HTR-8/SVneo (cell line): Measurements from ENCODE around the gene SLC25A10.
"Not testable (repeated sequence)": the region's sequence is repeated elsewhere in the genome, so short reads cannot be mapped to it uniquely, and the experiment has no call there.

Source experiments
- DNase-seq: peaks from one replicate; pipeline ENCODE4 v3.0.0; 2011; ENCODE audit warnings: low spot score, mixed read lengths; ENCODE audit not compliant: insufficient read length
- FAIRE-seq: peaks from 2 replicates; lab custom pipeline; 2011; peaks lifted over from hg19 to GRCh38; lab: Jason Lieb, UNC

The SLC25A10 gene

GRCh38 chr17:81711814-81712467 lies at the start of gene SLC25A10:
SLC25A10 (plus strand) TSS chr17:81712284; CDS start chr17:81712427, 143 bp downstream.
- FAIRE-seq (no peak), DNase-seq (peak; percentile 75)

DNA sequence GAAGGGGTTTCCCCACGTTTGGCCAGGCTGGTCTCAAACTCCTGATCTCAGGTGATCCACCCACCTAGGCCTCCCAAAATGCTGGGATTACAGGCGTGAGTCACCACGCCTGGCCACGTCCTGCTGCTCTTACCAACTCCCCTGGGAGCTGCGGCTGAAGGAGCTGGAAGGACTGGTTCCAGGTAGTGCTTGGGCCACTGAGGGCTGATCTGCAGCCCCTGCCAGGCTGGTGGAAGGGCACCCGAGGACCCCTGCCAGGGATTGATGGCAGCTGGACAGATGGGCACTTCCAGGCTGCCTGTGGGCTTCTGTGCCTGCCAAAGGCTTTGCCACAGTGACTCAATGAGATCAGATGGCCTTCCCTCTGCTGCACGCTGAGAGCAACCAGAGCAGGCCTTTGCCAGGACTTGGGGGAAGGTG lies 48.0 kb upstream of the SLC25A10 start:
- FAIRE-seq = no peak
- no peak for DNase-seq

DNA sequence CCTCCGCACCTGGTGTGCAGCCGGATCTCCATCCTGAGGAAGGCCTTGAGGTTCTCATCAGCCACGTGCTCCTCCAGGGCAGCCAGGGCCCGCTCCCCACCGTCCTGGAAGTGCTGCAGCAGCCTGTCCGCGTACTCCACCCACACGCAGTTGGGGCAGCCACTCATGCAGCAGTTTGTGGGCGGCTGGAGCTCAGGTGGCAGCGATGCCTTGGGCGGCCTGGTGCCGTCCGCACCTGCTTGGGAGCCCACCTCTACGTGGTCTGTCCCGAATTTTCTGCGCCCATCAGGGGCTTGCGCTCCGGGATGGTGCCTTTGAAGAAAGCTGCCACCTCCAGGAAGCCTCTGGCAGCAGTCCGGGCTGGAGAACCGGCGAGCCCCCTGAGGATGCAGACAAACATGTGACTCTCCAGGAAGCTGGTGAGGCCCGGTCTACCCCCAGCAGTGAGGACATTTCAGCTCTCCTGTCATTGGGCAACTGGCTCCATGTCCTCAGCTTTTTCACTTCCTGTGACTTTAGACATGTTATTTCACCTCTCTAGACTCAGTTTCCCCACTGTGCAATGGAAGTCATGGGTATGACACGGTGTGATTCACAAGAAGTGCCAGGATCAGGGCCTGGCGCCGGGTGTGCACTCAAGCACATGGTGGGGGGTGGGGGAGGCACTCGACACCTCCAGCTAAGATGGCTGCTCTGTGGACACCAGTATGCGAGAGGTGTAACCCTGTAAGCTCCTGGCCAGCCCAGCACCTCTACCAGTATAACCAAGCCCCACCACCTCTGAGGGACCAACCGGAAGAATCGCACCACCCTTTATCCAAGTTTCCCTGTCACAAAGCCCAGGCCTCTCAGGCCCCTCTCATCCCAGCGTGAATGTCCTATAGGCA lies 46.6 kb upstream of the SLC25A10 start:
- DNase-seq (no peak), FAIRE-seq (no peak)

GRCh38 chr17:81666092-81666341 lies 46.1 kb upstream of the SLC25A10 start:
- DNase-seq (no peak), FAIRE-seq (no peak)

- peak; percentile 86 for FAIRE-seq
Measured at GRCh38 chr17:81666342-81667191, 45.5 kb upstream of the SLC25A10 start, which contains the start of the genes CCDC137 and OXLD1. CCDC137 (plus strand) TSS chr17:81666737; CDS start chr17:81666767, 30 bp downstream. OXLD1 (minus strand) TSS chr17:81666605; CDS start chr17:81666577, 28 bp downstream.

GRCh38 chr17:81667754-81668153 lies 44.3 kb upstream of the SLC25A10 start:
- DNase-seq (no peak), FAIRE-seq (no peak)

More at GRCh38 chr17:81666342-81667191, 45.5 kb upstream of the SLC25A10 start, which contains the start of the genes CCDC137 and OXLD1:
- peak; percentile 98 for DNase-seq

DNA sequence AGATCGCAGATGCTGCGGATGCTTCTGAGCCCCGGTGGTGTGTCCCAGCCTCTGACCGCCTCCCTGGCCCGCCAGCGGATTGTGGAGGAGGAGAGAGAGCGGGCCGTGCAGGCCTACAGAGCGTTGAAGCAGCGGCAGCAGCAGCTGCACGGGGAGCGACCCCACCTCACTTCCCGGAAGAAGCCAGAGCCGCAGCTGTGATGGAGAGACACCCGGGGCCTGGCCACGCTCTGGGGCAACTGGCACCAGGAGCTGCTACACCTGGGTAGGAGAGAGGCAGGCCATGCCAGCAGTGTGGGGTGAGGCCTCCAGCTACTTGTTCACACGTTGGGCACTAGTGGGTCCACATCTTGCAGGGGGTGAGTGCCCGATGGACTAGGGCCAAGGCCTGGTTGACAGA lies 39.6 kb upstream of the SLC25A10 start:
- DNase-seq (no peak), FAIRE-seq (no peak)

- no peak for DNase-seq
- FAIRE-seq = no peak
Measured at GRCh38 chr17:81672954-81673353, 39.1 kb upstream of the SLC25A10 start.

DNA sequence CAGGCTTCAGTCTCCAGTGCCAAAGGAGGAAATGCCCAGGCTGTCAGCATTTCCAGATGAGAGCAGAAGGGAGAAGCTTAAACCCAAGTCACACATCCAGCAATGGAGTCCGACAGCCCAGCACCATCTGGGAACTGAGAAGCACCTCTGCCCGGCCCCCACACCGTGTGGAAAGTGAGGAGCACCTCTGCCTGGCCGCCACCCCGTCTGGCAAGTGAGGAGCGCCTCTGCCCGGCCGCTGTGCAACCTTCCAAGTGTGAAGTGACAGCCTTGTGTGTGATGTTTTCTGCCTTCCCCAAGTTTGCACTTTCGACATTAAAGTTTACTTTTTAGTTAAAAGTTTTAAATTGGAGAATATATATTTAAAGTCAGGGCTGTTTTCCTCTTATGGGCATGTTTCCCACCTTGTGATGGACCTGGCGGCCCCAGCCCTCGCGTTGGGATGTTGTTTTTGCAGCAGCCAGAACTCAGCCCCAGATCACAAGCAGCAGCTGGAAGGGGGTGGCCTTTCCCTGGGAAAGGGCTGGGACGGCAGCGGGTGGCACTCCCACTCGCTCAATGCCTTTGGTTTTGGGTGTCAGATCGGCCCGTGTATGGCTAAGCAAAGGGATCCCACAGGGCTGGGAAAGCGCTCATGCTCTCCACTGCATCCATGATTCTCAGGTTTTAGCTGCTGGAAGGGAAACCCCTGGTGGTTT lies 38.4 kb upstream of the SLC25A10 start:
- no peak for FAIRE-seq
- no peak for DNase-seq

- FAIRE-seq, DNase-seq: not testable (repeated sequence)
Measured at GRCh38 chr17:81675515-81676221, 36.4 kb upstream of the SLC25A10 start.

GRCh38 chr17:81676906-81677305 lies 35.2 kb upstream of the SLC25A10 start:
- FAIRE-seq (no peak), DNase-seq (no peak)

GRCh38 chr17:81680150-81680549 lies 31.9 kb upstream of the SLC25A10 start:
- DNase-seq = no peak
- FAIRE-seq = no peak

- DNase-seq (no peak), FAIRE-seq (no peak)
Measured at GRCh38 chr17:81681672-81682071, 30.4 kb upstream of the SLC25A10 start.

- FAIRE-seq = no peak
- DNase-seq = no peak
Measured at GRCh38 chr17:81682565-81683207, 29.4 kb upstream of the SLC25A10 start.

GRCh38 chr17:81683208-81683583 lies 28.9 kb upstream of the SLC25A10 start:
- DNase-seq = no peak
- no peak for FAIRE-seq

DNA sequence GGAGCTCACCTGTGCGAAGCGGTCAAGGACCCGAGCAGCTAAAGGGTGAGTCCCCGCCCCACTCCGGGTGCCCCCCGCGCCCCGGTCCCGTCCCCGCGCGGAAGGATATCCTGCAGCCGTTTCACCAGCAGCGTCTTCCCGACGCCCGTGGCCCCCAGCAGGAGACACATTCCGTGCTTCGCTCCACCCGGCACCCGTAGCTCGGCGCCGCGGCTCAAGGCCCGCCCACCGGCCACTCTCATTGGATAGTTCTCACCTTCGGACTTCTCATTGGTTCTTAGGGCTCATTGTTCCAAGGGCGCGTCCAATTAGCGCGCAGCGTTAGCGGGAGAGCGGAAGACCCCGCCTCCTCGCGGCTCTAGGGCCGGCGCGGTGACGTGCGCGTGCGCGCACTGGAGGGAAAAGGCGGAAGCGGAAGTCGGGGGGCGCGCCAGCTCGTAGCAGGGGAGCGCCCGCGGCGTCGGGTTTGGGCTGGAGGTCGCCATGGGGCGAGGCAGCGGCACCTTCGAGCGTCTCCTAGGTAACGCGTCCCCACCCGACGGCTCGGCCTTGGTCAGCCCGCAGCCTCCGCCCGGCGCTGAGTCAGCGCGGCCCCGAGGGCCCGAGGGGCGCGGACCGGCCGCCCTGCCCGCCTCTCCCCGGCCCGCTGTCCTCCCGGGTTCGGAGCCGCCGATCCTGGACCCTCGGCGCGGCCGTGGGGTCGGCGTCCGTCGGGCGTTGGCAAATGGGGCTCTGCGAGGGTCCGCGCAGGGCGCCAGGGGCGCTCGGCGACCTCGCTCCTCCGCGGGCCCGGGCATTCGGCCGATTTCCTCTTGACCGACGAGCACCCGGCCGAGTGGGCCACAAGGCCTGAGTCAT lies 28.3 kb upstream of the SLC25A10 start, which contains the start of the genes ARL16 and HGS:
ARL16 (minus strand) TSS at position 214 of the 858 bp plus-strand sequence; CDS start at position 170, 44 bp downstream.
HGS (plus strand) TSS at position 428 of the 858 bp plus-strand sequence; CDS start at position 484, 56 bp downstream.
- peak; percentile 92 for FAIRE-seq
- DNase-seq = peak; percentile 99

DNA sequence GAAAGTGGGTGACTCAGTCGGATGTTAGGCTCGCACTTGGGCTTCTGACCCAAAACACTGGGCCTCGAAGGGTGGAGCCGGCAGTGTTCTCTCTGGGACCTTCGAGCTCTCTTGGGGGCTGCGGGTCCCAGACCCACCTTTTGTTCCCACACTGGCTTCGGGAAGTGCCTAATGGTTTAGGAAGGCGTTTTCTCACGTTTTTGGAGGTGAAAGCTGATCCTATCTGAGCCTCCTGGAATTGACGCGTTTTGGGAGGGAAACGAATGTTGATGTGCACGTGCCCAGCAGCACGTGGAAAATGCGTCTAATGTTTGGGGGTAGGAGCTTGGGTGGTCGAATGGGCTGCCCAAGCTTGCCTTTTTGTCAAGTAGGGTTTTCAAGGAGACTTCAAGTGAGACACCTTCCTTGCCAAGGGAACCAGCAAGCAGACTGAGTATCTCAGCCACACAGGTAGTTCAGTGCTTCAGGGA lies 27.6 kb upstream of the SLC25A10 start:
- FAIRE-seq (no peak), DNase-seq (no peak)
